Subcutaneous abdominal adipose tissue (tissue), 5 donors: ENCODE measurements around the gene PRR22.

ENCODE experiments used
- H3K27ac ChIP-seq: one replicate; pipeline ENCODE4 v1.7.0; 2013; ENCODE audit warnings: low read depth, mild to moderate bottlenecking, inconsistent platforms, low read length, moderate library complexity
- H3K27me3 ChIP-seq, 5 donors: one replicate each; pipeline ENCODE4 v1.7.0; 2013; ENCODE audit warnings: low read length in 5 of 5, inconsistent platforms in 1 of 5; ENCODE audit not compliant: control insufficient read depth in 5 of 5, insufficient read depth in 4 of 5
- H3K36me3 ChIP-seq, 5 donors: one replicate each; pipeline ENCODE4 v1.7.0; 2013; ENCODE audit warnings: low read length in 5 of 5; ENCODE audit not compliant: control insufficient read depth in 5 of 5, insufficient read depth in 5 of 5
- H3K4me1 ChIP-seq, 5 donors: one replicate each; pipeline ENCODE4 v1.7.0; 2013; ENCODE audit warnings: low read length in 5 of 5, mild to moderate bottlenecking in 3 of 5, moderate library complexity in 1 of 5; ENCODE audit not compliant: control insufficient read depth in 5 of 5, insufficient read depth in 5 of 5
- H3K4me3 ChIP-seq, 5 donors: one replicate each; pipeline ENCODE4 v1.7.0; 2013; ENCODE audit warnings: low read length in 5 of 5, low read depth in 1 of 5
- H3K9ac ChIP-seq, 5 donors: one replicate each; pipeline ENCODE4 v1.7.0; 2013; ENCODE audit warnings: low read length in 5 of 5, mild to moderate bottlenecking in 4 of 5, moderate library complexity in 3 of 5
- H3K9me3 ChIP-seq, 5 donors: one replicate each; pipeline ENCODE4 v1.7.0; 2013; ENCODE audit warnings: low read length in 5 of 5; ENCODE audit not compliant: control insufficient read depth in 5 of 5
- donor health status: healthy.
- donor health status: healthy.
- donor health status: healthy.
- donor health status: healthy.
- donor health status: healthy.

Gene PRR22

DNA sequence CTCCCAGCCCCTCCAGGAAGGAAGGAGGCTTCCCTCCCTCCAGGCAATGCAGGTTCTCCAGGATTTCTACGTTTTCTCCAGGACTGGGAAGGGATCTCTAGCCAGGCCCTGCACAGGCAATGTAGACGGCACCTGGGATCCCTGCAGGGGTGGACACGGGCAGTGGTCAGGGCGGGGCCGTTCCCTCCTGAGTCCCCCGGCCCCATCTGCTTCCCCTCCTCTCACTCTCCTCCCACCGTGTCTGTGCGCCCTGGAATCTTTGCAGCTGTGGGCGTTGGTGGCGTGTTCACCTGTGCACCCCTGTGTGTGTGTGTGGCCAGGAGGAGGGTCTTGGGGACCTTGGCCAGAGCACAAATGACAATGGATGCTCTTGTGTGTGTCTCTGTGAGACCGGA, 30.3 kb upstream of the PRR22 start:
- Histone ChIP-seq H3K27ac (no peak overlapping the region), H3K36me3 (no peaks in the 10 kb centered on the region), H3K9me3 (no peaks in the 10 kb centered on the region), H3K4me3 (no peak overlapping the region), H3K27me3 (peaks cover 7 to 19% (median 10%) of the 10 kb centered on the region in 5 donors), H3K9ac (no peak overlapping the region), H3K4me1 (no peaks in the 10 kb centered on the region)

DNA sequence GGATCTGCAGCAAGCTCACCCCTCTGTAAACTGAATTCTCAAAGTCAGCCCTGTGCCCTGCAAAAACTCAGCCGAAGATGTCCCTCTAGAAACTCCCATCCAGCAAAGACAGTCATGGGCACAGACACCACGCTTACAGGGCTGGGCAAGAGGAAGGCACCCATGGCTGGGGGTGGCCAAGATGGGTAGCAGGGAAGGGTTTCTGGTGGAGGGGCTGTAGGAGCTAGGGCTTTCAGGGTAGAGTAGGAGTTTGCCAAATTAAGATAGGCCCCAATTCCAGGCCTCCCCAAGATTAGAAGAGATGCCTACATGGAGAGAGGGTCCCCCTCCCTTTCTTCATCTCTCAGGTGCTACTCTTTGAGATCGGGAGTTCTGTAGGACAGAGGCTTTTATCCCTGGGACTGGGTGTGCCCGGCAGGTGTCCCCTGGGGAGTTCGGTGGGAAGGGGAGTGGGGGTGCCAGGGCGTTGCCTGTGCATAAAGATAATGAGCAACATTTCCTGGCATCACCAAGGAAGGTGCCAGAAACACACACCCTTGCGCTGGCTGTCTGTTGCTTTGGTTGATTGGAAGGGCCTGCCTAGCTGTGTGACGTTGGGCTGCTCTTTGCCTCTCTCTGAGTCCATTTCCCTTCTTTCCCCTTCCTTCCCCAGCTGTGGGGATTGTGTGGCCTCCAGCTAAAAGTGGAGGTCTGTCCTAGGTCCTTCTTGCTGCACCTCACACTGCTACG, 29.7 kb upstream of the PRR22 start:
- peaks cover 7 to 19% (median 10%) of the 10 kb centered on the region in 5 donors for H3K27me3 ChIP-seq
- no peak overlapping the region for H3K4me3 ChIP-seq
- H3K27ac ChIP-seq: no peak overlapping the region
- H3K9me3 ChIP-seq: no peaks in the 10 kb centered on the region
- no peaks in the 10 kb centered on the region for H3K4me1 ChIP-seq
- H3K36me3 ChIP-seq: no peaks in the 10 kb centered on the region
- H3K9ac ChIP-seq: no peak overlapping the region

DNA sequence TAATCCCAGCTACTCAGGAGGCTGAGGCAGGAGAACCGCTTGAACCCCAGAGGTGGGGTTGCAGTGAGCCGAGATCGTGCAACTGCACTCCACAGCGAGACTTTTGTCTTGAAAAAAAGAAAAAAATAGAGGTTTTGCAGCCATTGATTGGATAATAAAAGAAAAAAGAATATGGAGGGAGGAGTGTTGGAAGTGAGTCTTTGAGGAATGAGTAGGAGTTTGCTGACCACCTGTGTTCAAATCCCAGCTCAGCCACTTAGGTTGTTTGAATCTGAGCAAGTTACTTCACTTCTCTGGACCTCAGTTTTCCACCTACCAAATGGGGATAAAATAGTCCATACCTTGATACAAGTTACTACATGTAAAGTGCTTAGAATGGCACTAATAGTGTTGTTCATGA, 26.6 kb upstream of the PRR22 start:
- H3K4me1 ChIP-seq: no peaks in the 10 kb centered on the region
- no peak overlapping the region for H3K9ac ChIP-seq
- peaks cover 0 to 3% (median 0%) of the 10 kb centered on the region in 5 donors for H3K9me3 ChIP-seq
- no peak overlapping the region for H3K4me3 ChIP-seq
- H3K27me3 ChIP-seq: peaks cover 0 to 13% (median 7%) of the 10 kb centered on the region in 5 donors
- H3K27ac ChIP-seq: no peak overlapping the region
- H3K36me3 ChIP-seq: no peaks in the 10 kb centered on the region

DNA sequence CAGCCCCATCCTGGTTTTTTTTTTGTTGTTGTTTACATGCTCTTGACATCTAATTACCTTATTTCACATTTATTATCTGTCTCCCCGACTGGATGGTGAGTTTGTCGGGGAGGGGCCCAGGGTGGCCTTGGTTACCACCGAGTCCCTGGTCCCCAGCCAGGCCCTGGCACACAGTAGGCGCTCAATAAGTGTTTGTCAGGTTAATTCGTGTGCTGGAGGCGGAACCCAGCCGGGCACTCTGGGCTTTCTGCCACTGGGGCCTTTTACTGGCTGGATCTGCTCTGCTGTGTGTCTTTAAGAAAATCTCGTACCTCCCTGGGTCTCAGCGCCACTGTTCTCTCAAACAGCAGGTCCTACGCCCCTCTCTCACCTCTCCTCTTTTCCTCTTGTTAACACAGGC, 24.9 kb upstream of the PRR22 start:
- H3K4me1 ChIP-seq: peaks cover 0 to 7% (median 0%) of the 10 kb centered on the region in 5 donors
- H3K27ac ChIP-seq: no peak overlapping the region
- no peak overlapping the region for H3K4me3 ChIP-seq
- H3K9me3 ChIP-seq: peaks cover 0 to 3% (median 0%) of the 10 kb centered on the region in 5 donors
- H3K27me3 ChIP-seq: peaks cover under 1 to 18% (median 11%) of the 10 kb centered on the region in 5 donors
- H3K36me3 ChIP-seq: no peaks in the 10 kb centered on the region
- no peak overlapping the region for H3K9ac ChIP-seq

DNA sequence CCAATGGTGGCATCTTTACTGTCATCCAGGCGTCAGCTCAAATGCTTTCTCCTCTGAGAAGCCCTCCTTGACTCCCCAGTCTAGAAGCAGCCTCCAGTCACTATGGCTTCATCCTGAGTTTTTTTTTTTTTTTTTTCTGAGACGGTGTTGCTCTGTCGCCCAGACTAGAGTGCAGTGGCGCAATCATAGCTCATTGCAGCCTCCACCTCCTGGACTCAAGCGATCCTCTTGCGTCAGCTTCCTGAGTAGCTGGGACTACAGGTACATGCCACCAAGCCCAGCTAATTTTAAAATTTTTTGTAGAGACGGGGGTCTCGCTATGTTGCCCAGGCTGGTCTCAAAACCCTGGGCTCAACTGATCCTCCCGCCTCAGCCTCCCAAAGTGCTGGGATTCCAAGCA, 24.5 kb upstream of the PRR22 start:
- Histone ChIP-seq H3K27me3 (peaks cover 0 to 19% (median 13%) of the 10 kb centered on the region in 5 donors), H3K27ac (no peak overlapping the region), H3K4me3 (no peak overlapping the region), H3K4me1 (peaks cover 0 to 10% (median 0%) of the 10 kb centered on the region in 5 donors), H3K9me3 (peaks cover 0 to 3% (median 0%) of the 10 kb centered on the region in 5 donors), H3K9ac (no peak overlapping the region), H3K36me3 (no peaks in the 10 kb centered on the region)

DNA sequence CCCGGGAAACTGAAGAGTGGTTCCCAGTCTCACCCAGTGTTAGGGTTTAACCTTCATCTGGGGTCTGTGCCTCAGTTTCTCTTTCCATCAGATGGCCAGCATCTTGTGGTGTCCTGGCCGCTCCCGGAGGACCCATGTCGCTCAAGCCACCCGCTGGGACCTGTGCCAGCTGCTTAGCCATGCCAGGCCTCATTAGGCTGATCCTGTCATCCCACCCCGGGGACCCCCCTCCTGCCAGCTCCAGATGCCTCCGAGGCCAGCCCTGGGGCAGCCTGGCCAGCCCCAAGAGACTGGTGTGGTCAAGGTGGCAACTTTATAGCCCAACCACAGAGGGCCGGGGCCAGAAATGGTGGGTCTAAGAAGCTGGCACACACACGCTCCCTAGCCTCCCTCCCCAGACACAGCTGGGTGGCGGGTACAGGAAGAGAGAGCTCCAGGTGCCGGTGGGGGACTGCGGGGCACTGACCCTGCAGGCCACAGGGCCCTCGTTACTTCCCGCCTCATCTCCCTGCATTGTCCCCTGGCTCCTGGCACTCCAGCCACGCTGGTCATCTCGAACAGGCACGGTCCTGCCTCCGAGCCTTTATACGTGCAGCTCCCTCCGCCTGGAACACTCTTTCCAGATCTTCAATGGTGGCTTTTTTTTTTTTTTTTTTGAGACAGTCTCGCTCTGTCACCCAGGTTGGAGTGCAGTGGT, 23.7 kb upstream of the PRR22 start:
- peaks cover 5 to 26% (median 18%) of the 10 kb centered on the region in 5 donors for H3K27me3 ChIP-seq
- no peak overlapping the region for H3K9ac ChIP-seq
- H3K4me1 ChIP-seq: peaks cover 0 to 18% (median 6%) of the 10 kb centered on the region in 5 donors
- H3K27ac ChIP-seq: no peak overlapping the region
- peaks cover 0 to 3% (median 0%) of the 10 kb centered on the region in 5 donors for H3K9me3 ChIP-seq
- no peak overlapping the region for H3K4me3 ChIP-seq
- no peaks in the 10 kb centered on the region for H3K36me3 ChIP-seq

DNA sequence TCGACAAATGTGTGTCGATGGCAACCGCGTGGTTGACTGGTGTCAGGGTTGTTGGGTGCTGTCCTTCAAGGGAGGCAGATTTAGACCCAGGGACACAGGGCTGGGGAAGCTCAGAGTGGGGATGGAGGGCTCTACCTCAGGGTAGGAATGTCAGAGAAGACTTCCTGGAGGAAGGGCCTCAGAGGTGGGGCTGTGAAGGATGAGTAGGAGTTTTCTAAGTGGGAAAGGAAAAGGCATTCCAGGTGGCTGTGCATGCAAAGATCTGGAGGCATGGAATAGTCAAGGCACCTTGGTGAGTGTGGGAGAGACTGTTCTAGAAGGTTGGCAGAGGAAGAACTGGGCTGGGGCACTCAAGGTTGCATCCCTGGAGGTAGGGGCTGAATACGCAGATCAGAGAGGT, 22.4 kb upstream of the PRR22 start:
- Histone ChIP-seq H3K36me3 (no peaks in the 10 kb centered on the region), H3K9me3 (peaks cover 0 to 3% (median 0%) of the 10 kb centered on the region in 5 donors), H3K27ac (no peak overlapping the region), H3K4me1 (peaks cover 0 to 20% (median 7%) of the 10 kb centered on the region in 5 donors), H3K27me3 (peaks cover 7 to 34% (median 26%) of the 10 kb centered on the region in 5 donors), H3K9ac (no peak overlapping the region), H3K4me3 (no peak overlapping the region)

DNA sequence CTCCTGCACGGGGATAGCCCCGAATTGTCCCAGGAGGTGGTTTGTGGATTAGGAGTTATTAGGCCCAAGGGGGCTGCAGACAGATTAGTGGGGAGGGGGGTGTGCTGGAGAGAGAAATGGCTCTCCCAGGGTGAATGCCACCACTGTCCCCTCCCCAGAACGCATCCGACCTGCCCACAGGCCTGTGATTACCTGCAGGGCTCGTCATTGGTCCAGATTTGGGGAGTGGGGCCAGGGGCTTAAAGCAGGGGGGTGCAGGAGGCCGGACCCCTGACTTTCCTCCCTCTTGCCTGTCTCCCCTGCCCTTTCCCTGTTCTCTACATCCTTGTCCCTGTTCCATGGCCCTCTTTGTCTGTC, 21.6 kb upstream of the PRR22 start:
- H3K27ac ChIP-seq: no peak overlapping the region
- no peaks in the 10 kb centered on the region for H3K36me3 ChIP-seq
- H3K27me3 ChIP-seq: peaks cover 15 to 41% (median 29%) of the 10 kb centered on the region in 5 donors
- H3K9me3 ChIP-seq: peaks cover 0 to 3% (median 0%) of the 10 kb centered on the region in 5 donors
- H3K4me1 ChIP-seq: peaks cover 0 to 20% (median 7%) of the 10 kb centered on the region in 5 donors
- no peak overlapping the region for H3K4me3 ChIP-seq
- no peak overlapping the region for H3K9ac ChIP-seq

DNA sequence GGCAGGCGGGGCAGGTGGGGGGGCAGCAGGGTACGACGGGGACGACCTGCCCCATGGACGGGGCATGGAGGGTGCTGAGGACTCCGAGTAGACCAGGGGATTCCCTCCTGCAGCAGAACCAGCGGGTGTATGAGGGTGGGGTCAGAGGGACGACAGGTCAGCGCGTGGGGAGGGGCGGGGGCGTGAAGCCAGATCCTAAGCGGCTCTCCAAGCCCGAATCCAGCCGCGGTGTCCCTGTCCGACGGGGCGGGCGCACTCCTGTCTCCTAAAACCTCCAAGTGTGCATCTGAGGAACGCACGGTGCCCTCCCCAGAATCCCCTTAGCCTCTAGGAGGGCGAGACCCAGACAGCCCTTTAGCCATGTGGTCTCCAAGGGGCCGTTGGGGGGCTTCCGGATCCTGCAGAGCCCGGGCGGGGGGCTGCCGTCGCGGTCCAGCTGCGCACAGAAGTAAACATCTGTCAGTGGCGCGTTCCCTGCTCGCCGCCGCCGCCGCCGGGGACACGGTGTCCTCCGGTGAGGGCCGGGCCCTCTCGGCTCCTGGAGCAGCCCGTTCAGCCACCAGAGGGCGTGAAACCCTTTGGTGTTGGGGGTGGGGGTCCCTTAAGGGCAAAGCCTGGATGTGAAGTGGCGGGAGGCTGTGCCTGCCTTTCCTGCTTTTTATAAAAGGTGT, 21.1 kb upstream of the PRR22 start:
- Histone ChIP-seq H3K27me3 (peaks cover 17 to 45% (median 32%) of the 10 kb centered on the region in 5 donors), H3K36me3 (no peaks in the 10 kb centered on the region), H3K9ac (no peak overlapping the region), H3K4me1 (peaks cover 0 to 20% (median 8%) of the 10 kb centered on the region in 5 donors), H3K4me3 (no peak overlapping the region), H3K9me3 (peaks cover 0 to 3% (median 0%) of the 10 kb centered on the region in 5 donors), H3K27ac (no peak overlapping the region)
